Type B pancreatic cell (in vitro differentiated cells): Measurements from ENCODE around the gene SDCBP2. TPM values are rescaled to one million over a fixed set of nuclear protein-coding genes. Genes with fewer than 3 reads are reported as not detected.

Experiments used
- DNase-seq: peaks from one replicate; pipeline ENCODE4 v3.0.0; 2021; ENCODE audit warnings: mixed read lengths; ENCODE audit not compliant: unreplicated experiment; ENCODE audit errors: extremely low spot score
- H3K27ac Mint-ChIP-seq: 2 replicates; pipeline ENCODE4 v1.8.0; 2021; ENCODE audit warnings: mild to moderate bottlenecking, mixed read lengths
- H3K27me3 Mint-ChIP-seq: 2 replicates; pipeline ENCODE4 v1.8.0; 2021; ENCODE audit warnings: mixed read lengths
- H3K36me3 Mint-ChIP-seq: 2 replicates; pipeline ENCODE4 v1.8.0; 2021; ENCODE audit warnings: mixed read lengths
- H3K4me1 Mint-ChIP-seq: one replicate; pipeline ENCODE4 v1.8.0; 2021; ENCODE audit warnings: mixed read lengths; ENCODE audit not compliant: unreplicated experiment
- H3K4me3 Mint-ChIP-seq: 2 replicates; pipeline ENCODE4 v1.8.0; 2021; ENCODE audit warnings: mild to moderate bottlenecking, mixed read lengths
- H3K9me3 Mint-ChIP-seq: 2 replicates; pipeline ENCODE4 v1.8.0; 2021; ENCODE audit warnings: mixed read lengths
- total RNA-seq: library from RNA; stranded (reverse); gene quantifications from 2 replicates; pipeline ENCODE4 v1.2.1, GENCODE V29; 2021; ENCODE audit warnings: low replicate concordance
- TF ChIP-seq, protein P1 (sequence below): fragments of 200-600 bp; sonication (generic); conservative IDR thresholded peaks from 2 replicates; pipeline ENCODE4 v1.5.0; 2021; ENCODE audit warnings: antibody characterized with exemption, mild to moderate bottlenecking

SDCBP2 gene
- total RNA-seq, 1 donor from 2014 or later = 4.9 TPM

GRCh38 chr20:1274485-1275311 is 54.2 kb downstream of the SDCBP2 start:
- no peaks in the 10 kb centered on the region for H3K4me1 Mint-ChIP-seq
- no peaks in the 10 kb centered on the region for H3K27me3 Mint-ChIP-seq
- no peaks in the 10 kb centered on the region for H3K9me3 Mint-ChIP-seq
- peak; percentile 37 for DNase-seq
- TF ChIP-seq, protein P1, sequence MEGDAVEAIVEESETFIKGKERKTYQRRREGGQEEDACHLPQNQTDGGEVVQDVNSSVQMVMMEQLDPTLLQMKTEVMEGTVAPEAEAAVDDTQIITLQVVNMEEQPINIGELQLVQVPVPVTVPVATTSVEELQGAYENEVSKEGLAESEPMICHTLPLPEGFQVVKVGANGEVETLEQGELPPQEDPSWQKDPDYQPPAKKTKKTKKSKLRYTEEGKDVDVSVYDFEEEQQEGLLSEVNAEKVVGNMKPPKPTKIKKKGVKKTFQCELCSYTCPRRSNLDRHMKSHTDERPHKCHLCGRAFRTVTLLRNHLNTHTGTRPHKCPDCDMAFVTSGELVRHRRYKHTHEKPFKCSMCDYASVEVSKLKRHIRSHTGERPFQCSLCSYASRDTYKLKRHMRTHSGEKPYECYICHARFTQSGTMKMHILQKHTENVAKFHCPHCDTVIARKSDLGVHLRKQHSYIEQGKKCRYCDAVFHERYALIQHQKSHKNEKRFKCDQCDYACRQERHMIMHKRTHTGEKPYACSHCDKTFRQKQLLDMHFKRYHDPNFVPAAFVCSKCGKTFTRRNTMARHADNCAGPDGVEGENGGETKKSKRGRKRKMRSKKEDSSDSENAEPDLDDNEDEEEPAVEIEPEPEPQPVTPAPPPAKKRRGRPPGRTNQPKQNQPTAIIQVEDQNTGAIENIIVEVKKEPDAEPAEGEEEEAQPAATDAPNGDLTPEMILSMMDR = no peak
- no peak overlapping the region for H3K27ac Mint-ChIP-seq
- no peak overlapping the region for H3K4me3 Mint-ChIP-seq
- H3K36me3 Mint-ChIP-seq = no peaks in the 10 kb centered on the region

DNA sequence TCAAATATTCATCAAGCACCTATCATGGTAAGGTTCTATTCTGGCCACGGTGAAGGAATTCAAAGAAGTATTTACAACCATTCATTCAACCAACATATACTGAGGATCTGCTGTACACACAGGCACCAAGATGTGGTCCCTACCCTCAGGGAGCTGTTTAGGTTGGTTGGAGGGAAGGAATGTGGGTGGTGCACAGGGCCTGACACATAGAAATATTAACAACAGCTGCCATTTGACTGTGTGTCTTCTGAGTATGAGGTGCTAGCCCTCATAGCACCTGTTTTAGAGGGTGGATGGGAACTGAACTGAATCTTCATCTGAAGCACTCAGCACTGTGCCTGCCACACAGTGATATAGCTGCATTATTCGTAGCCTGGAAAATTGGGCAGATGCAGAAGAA is 55.6 kb downstream of the SDCBP2 start:
- no peaks in the 10 kb centered on the region for H3K36me3 Mint-ChIP-seq
- no peaks in the 10 kb centered on the region for H3K27me3 Mint-ChIP-seq
- TF ChIP-seq, protein P1 = no peak
- H3K9me3 Mint-ChIP-seq = no peaks in the 10 kb centered on the region
- H3K27ac Mint-ChIP-seq = peak overlapping the region; percentile 54
- no peak for DNase-seq
- H3K4me3 Mint-ChIP-seq = no peak overlapping the region
- H3K4me1 Mint-ChIP-seq = no peaks in the 10 kb centered on the region

DNA sequence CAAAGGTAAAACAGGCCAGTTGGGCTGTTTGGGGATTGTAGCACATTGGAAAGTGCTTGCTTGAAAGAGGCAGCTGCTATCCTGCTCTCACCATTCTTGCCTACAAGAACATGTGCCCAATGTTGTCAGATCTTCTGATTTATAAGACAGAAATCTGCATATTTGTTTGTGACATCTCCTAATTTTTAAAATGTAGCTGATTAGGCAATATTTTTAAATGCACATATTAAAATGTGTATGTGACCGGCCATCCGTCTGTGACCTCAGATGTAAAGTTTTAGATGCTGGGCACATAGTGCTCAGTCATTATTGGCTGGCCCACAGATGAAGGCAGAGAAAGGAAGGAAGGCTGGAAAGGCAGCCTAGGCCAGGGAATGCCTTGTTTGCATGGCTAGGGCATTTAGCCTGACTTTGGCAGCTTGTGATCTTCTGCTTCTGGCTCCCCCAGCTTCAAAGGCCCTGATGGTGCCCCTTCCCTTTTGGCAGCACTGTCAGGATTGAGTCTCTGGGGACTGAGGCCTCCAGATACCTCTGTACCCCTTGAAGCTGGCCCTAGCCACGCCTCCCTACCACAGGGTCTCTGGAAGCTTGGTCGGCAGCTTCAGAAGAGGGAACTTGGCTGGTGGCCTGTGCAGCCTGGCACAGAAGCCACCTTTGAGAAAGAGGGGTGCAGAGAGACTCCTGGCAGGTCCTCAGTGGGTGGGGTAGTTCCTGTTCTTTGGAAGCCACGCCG is 56.4 kb downstream of the SDCBP2 start:
- Mint-ChIP-seq H3K4me1 (no peaks in the 10 kb centered on the region), H3K27ac (no peak overlapping the region), H3K9me3 (no peaks in the 10 kb centered on the region), H3K4me3 (no peak overlapping the region), H3K27me3 (no peaks in the 10 kb centered on the region), H3K36me3 (no peaks in the 10 kb centered on the region)
- no peak for DNase-seq
- TF ChIP-seq, protein P1 = no peak

GRCh38 chr20:1269850-1270249 is 59.1 kb downstream of the SDCBP2 start:
- no peak for DNase-seq
- H3K27me3 Mint-ChIP-seq = peaks cover 17% of the 10 kb centered on the region
- H3K36me3 Mint-ChIP-seq = no peaks in the 10 kb centered on the region
- TF ChIP-seq, protein P1 = no peak
- no peak overlapping the region for H3K27ac Mint-ChIP-seq
- H3K4me3 Mint-ChIP-seq = no peak overlapping the region
- no peaks in the 10 kb centered on the region for H3K9me3 Mint-ChIP-seq
- H3K4me1 Mint-ChIP-seq = no peaks in the 10 kb centered on the region

DNA sequence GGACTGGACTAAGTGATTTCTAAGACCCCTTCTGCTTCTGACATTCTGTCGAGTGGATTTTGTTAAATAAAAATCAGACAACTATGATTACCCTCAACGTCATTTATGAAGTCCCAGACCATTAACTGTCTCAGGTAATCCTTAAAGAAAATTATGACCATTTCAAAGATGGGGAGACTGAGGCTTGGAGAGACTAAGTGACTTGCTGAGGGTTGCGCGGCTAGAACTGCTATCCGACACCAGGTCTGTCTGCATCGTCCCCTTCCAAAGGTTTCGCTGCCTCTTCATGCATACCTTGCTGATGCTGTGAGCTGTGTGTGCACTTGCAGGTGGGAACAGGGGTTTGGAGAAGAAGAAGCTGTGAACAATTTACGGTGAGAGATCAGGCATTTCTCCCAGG is 59.7 kb downstream of the SDCBP2 start:
- TF ChIP-seq, protein P1 = no peak
- Mint-ChIP-seq H3K4me3 (no peak overlapping the region), H3K4me1 (no peaks in the 10 kb centered on the region), H3K27ac (no peak overlapping the region), H3K27me3 (peaks cover 18% of the 10 kb centered on the region), H3K9me3 (no peaks in the 10 kb centered on the region), H3K36me3 (no peaks in the 10 kb centered on the region)
- DNase-seq = no peak
